HG03108 (cell line): Measurements from ENCODE around the gene SPARCL1.
"Not testable (repeated sequence)": the region's sequence is repeated elsewhere in the genome, so short reads cannot be mapped to it uniquely, and the experiment has no call there.

Experiments used
- ATAC-seq: cut with Tn5 transposase; IDR thresholded peaks from one replicate; pipeline ENCODE4 v1.9.1; 2021; ENCODE audit warnings: moderate library complexity; ENCODE audit not compliant: unreplicated experiment

Gene SPARCL1, protein sequence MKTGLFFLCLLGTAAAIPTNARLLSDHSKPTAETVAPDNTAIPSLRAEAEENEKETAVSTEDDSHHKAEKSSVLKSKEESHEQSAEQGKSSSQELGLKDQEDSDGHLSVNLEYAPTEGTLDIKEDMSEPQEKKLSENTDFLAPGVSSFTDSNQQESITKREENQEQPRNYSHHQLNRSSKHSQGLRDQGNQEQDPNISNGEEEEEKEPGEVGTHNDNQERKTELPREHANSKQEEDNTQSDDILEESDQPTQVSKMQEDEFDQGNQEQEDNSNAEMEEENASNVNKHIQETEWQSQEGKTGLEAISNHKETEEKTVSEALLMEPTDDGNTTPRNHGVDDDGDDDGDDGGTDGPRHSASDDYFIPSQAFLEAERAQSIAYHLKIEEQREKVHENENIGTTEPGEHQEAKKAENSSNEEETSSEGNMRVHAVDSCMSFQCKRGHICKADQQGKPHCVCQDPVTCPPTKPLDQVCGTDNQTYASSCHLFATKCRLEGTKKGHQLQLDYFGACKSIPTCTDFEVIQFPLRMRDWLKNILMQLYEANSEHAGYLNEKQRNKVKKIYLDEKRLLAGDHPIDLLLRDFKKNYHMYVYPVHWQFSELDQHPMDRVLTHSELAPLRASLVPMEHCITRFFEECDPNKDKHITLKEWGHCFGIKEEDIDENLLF

DNA sequence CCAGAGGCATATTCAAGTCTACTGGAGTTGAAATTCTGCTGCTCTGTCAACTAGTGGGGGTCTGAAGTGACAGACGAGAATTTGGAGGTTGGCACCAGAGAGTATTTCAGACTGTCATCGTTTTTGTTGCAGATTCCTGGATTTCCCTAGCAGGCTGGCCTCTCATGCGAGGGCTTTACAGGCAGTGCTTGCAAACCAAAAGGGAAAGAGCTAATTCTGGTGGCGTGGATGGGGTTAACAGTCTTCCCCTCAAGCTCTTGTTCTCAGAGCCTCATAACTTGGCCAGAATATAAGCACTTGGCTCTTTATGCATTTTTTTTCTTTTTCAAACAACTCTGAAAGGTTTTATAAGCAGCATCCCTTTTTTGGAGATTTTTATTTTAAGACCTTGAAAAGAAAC is at the start of gene SPARCL1:
SPARCL1 (minus strand) TSS at position 190 of the 400 bp plus-strand sequence. CDS start 29,802 bp downstream, outside the sequence.
- ATAC-seq = no peak

DNA sequence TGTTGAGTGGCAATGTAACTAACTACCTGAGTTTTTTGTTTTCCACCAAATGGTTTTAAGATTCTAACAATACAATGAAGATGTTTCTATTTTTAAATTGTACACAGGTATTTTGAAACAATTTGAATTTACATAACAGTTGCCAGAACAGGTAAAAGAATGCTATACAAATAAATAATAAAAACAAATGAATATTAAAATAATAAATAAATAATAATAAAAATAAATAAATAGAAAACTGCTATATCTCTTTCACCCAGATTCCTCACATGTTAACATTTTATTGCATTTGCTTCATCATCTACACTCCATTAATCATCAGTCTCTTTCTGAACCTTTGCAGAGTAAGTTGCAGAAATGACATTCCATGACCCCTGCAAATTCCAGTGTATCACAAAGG is 46.8 kb upstream of the SPARCL1 start:
- no peak for ATAC-seq

DNA sequence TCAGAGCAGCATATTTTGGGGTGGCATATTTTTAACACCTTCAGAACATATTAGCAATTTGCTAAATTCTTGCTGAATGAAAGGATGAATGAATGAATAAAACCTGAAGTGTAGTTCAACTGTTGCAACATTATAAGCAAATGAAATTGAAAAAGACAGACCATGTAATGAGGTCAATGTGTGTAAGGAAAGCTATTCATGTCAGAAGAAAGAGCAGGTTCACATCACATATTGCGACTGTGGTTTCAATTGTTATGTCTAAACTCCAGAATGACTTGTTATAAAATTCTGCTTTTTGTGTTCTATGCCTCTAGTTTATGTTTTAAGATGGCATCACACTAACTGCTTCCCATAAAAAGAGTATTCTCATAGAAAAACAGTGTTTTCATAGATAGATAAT is 46.2 kb upstream of the SPARCL1 start:
- no peak for ATAC-seq

DNA sequence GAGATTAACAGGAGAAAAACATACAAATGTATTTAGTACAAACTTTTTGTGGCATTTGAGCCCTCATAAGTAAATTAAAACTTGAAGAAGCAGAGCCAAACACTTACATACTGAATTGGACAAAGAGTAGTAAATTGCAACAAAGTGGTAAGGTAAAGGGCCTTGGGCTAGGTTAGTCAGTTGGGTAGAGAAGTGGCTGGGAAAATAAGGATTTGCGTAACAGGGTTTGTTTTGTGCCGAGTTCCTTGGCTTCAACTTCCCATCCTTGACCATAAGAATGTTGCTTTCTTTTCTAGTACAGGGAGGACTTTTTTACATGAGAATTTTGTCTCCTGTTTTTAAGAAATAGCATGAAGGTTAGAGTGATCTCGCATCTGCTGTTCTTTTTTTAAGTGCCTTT is 45.8 kb upstream of the SPARCL1 start:
- no peak for ATAC-seq

DNA sequence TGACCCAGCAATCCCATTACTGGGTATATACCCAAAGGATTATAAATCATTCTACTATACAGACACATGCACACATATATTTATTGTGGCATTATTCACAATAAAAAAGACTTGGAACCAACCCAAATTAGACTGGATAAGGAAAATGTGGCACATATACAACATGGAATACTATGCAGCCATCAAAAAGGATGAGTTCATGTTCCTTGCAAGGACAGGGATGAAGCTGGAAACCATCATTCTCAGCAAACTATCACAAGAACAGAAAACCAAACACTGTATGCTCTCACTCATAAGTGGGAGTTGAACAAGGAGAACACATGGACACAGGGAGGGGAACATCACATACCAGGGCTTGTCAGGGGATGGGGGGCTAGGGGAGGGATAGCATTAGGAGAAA is 45.2 kb upstream of the SPARCL1 start:
- not testable (repeated sequence) for ATAC-seq

DNA sequence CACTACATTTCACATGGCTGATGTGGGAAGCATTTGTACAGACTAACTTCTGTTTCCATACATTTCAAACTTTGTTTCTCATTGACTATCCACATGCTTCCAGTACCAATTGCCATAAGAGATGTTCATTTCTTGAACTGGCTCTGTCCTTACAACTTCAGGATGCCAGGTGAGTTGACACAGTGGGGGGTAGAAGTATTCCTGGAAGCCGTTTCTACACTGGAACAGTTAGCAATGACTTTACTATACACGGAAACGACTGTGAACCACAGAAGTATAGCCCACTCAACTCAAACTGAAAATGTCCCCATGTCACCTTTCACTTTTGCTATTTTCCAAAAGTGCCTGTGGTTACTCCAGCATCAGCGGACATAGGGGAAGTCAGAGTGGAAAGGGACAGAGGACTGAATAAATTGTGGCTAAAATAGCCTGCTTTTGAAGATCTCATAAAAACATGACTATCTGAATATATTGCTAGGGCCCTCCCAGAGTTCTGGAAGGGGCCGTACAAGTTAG is 41.2 kb upstream of the SPARCL1 start:
- no peak for ATAC-seq

DNA sequence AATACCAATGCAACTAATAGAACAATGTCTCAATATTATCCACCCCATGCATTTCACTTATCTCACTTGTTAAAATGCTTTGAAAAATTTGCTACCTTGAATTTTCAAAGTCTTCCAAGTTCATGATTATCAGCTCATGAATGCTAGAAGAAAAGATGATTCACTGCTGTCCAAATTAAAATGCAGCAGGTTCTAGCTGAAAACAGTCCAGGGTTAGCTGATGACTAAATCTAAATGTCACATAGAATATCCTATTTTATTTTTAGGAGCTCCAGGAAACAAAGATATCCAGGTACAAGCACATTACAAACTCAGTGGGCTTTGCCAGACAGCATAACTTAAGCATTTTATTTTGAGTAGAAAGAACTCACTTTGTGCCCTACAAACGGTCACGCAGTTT is 38.0 kb upstream of the SPARCL1 start:
- no peak for ATAC-seq

DNA sequence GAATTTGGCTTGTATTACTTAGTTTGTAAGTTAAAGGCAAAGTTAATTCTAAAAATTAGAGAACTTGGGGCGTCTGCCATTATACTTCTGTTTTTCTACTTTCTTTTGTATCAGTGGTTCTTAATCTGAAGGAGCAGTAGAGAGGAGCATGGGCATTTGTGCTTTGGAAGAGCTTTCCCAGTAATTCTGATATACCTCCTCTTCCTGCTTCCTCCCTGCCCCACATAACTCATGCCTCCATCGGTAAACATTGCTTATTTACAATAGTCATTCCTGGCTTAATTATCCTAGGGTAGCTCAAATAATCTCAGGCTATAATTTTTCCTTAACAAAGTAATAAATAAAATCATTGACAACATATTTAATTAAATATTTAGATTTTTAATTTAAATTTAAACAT is 37.1 kb upstream of the SPARCL1 start:
- ATAC-seq = no peak

DNA sequence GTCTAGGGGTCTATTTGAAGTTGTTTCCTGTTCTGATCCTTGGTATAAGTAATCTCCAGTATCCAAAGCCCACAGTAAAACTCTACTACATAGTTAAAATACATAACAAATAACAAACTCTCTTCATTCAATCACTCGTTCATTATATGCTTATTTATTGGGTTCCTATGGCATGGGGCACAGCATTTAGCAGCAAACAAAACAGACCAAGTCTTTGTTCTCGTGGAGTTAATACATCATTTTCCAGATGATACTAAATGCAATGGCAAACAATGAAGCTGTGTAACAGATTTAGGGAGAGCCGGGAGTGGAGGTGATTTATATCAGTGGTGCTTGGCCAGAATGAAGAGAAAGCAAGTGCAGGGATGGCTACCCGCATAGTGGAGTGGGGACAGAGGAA is 36.6 kb upstream of the SPARCL1 start:
- no peak for ATAC-seq

DNA sequence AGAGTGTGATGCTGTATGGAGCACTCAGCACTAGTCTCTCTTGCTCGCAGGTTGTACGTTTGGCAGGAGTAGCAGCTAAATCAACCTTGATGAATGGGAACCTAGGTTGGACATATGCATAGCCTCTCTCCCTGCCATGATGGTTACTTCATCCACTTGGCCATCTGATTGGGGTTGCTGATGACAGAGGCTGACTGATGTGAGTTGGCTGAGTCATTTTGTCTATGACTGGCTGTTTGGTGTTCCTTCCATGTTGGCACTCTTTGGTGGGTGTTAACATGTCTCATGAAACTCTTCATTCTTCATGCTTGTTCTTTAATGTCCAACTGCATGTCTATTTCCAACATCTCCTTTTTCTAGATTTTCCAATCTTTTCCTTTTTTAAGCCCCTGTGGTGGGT is 31.6 kb upstream of the SPARCL1 start:
- no peak for ATAC-seq

DNA sequence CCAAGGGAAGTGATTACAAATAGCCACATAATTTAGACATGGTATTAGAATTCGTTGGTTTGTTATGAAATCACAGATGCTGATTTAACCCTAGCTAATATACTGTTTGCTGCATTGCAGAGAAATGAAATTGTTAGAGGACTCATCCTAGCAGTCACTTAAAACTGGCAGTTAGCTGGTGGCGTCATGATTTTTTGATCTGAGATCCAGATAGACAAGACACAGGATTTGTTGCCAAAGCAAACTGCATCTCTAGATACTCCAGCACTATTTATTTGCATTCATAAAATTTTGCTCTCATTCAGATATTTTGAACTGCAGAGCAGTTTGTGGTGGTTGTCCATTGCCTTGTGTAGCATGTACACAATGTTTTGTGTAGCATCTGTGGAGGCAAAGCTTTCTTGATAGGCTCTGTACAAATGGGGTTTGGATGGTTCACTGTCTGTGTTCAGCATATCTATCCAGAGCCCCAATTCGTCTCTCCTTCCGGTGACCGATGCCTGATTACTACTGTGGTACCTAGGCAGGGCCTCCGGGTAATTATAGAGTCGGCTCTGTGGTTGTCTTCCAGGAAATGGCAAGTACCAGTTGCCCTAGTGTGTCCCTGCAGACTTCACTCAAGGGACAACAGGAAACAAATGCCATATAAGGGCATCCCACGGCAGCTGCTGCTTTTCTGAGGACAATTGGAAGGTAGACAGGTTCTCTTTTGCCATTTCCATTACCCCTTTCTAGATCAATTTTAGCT is 30.1 kb upstream of the SPARCL1 start:
- ATAC-seq = peak; percentile 100

DNA sequence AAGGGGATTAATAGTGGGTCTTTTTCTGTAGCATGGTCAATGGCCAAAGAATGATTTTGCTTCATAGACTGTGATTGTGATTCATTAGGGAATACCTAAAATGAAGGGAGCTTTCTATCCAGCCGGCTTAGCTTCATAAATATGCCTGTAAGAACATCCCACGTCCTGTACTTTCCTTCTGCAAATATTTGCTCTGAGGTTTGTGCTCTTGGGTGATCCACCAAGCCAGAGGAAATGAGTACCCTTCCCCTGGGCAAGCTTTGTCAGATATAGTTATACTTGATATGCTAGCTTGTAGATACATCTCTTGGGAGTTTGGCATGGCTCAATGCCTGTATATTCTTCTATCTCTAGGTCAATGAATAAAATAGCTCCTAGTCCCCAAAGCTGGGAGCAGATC is 28.2 kb upstream of the SPARCL1 start:
- no peak for ATAC-seq

DNA sequence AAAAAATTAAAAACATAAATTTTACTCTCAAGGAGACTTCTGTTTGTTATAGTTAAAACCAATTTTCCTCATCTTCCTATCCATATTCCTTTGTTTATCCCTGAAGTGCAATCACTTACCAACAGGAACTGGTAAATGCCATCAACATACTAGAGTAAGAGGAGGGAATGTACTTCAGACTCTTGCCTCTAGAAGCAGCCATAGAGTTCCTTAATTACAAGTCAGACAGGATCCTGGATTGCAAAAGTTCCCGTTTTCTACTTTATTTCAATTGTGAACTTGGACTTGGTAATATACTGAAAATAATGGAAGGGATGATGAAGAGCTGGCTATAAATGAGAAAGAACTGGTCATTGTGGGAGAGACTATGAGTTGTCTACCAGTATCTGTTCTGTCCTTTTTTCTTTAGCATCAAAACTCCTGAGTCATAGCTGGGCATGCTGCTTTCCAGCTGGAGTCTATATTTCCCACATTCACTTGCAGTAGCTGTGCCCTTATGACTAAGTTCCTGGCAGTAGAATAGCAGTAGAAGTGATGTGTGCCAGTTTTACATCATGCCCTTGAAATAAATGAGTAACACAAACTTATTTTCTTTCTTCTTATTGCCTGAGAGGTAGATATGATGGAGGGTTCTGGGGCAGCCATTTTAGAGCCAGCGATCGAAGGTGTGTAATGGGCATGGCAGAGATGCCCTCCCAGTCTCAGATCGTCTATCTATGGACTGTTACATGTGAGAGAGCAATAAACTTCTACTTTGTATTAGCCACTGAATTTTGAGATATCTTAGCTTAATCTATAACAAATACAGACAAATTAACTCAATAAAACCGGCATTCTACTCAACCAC is 26.8 kb upstream of the SPARCL1 start:
- ATAC-seq = no peak

DNA sequence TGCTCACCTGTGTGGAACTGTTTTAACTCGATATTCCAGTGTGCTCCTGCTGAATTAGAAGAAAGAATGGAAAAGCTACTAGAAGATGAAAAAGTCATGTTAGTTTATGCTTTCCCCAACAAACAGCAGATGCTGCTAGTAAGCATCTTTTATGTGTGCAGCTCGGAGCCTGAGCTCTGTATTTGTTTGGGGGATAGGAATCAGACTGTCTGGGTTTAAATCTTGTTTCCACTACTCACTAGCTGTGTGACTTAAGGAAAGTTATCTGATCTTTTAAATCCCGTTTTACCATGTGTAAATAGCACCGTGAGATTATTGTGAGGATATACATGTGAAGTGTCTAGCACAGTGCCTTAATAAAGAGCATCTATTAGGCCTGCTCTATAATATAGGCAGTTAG is 24.0 kb upstream of the SPARCL1 start:
- ATAC-seq = no peak

DNA sequence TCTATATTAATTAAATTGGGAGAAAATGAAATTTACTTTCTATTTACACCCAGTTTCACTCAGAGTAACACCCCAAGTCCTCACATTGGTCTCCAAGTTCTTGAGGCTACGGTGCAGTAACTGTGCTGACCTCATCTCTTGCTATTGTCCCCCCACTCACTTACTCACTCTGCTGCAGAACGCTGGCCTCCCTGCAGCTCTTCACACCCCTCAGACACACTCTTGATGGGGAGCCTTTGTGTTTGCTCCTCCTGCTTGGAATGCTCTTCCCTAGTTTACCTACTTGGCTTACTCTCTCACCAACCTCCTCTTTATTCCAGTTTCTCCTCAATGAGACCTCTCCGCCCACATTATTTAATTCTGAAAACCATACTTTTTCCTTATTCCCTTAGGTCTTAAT is 22.2 kb upstream of the SPARCL1 start:
- no peak for ATAC-seq

DNA sequence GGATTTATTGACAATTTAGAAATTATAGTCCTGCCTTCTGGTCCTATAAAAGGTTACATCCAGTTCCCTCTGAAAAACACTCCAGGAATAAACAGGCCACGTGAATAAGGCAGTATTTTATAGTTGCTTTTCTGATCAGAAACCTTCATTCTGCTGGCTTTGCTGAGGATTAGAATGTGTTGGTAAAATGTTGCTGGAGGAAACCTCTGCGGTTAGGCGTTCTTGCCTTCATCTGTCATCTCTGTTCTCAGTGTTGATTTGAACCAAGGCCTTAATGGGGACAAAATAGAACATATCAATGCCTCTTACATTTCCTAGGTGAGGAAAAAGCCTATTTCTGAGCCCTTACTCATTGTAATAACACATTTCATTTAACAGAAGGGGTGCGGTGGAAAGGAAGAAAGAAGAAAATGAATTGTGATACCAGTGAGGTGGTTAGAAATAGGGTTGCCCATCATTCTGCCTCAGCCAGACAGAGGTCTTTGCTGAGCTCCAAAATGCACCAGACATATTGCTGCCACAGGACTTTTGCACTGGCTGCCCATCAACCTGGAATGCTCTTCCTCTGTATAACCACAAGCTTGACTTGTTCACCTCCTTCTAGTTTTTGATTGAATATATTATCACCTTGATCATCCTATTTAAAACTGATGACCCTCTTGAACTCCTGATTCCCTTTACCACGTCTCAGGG is 18.0 kb upstream of the SPARCL1 start:
- ATAC-seq = no peak

DNA sequence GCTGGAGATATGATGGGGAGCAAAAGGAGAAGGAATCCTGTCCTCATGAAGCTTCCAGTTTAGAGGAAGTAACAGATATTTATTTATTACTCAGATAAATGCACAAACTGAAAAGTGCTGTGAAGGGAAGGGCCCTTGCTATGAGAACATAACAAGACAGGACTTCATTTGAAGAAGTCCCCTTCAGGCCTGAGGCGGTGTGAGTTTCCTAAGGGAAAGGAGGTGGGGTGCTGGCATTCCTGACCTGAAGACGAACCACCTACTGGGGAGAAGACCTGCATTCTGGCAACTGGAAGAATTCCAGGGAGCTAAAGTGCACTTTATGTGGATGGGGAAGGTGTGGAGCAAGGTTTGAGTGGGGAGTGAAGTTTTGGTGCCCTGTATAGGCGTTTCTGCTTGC is 15.9 kb upstream of the SPARCL1 start:
- ATAC-seq = no peak

DNA sequence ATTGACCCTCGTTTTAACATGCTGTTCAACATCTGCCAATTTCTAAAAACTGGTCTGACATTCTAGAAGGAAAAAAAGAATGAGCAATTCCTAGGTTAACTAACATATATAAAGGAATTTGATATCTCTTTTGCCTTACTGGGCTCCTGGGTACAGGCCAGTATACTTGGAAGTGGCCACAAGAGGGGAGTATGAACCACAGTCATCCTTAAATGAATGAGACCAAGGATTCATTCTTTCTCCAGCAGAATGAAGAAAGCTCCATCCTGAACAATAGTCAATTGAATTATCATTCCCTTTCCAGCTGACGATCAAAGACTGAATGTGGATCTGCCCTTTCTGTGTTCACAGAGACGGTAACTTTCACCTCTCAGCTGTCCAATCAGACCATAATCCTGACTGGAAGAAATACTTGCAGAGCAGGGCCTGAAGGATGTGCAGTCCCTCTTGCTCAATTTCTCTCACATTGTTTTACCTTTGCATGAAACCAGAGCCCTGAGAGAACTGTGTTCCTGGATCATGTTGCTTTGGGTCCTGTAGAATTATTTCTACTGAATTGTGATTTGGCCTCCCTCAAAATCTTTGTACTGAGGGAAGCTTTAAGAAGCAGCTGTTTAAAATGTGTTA is 14.8 kb upstream of the SPARCL1 start:
- no peak for ATAC-seq

DNA sequence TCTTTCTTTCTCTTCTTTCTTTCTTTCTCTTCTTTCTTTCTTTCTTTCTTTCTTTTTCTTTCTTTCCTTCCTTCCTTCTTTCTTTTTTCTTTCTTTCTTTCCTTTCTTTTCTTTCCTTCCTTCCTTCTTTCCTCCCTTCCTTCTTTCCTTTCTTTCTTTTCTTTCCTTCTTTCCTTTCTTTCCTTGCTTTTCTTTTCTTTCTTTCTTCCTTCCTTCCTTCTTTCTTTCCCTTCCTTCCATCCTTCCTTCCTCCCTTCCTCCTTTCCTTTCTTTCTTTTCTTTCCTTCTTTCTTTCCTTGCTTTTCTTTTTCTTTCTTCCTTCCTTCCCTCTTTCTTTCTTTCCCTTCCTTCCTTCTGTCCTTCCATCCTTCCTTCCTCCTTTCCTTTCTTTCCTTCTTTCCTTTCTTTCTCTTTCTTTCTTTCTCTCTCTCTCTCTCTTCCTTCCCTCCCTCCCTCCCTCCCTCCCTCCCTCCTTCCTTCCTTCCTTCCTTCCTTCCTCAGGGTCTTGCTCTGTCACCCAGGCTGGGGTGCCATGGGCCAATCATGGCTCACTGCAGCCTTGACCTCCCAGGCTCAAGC is 13.6 kb upstream of the SPARCL1 start:
- no peak for ATAC-seq
